ENCODE results near the gene SELENOM. TPM values are rescaled to one million over a fixed set of nuclear protein-coding genes. Genes with fewer than 3 reads are reported as not detected.

SELENOM gene
- 17.5 and 40.7 TPM in 2 replicates for total RNA-seq

DNA sequence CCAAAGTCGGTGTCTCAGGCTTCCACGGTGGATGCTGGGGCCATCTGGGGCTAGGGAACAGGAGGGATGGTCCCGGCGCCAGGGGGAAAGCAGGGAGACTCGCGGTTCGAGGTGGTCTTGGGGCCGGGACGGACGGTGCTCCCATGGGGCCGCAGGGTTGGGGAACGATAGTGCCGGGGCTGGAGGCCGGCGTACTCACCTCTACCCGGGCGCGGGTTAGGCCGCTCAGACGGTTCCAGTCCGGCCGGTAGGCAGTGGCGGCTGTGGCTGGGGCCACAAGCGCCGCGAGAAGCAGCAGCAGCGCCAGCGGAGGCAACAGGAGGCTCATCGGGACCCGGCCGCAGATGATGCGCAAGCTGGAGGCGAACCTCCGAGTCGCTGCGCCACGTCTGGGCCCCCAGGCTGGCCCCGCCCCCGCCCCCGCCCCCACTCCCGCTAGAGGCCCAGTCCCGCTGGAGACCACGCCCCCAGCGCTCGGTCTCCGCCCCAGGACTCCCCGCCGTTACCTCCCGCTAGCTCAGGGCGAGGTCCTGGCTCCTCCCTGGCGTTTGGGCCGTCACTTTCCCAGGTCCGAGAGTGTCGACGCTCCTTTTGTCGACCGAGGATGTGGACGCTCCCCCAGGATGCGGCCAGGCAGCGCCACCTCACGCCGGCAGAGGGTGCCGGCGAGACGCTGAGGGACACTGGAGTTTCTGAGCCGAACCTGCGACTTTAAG, at the start of gene SELENOM:
Gene SELENOM (minus strand): TSS at position 391 of the 716 bp plus-strand sequence. CDS start 63 bp downstream, at position 328.

GRCh38 chr22:31139866-31140716, 32.7 kb upstream of the SELENOM start, which contains the start of gene PLA2G3:
TSS of gene PLA2G3 (minus strand) at chr22:31140508. CDS start at chr22:31140354, 154 bp downstream.

GRCh38 chr22:31122532-31123291, 15.3 kb upstream of the SELENOM start, which contains the start of gene INPP5J:
TSS of gene INPP5J (plus strand) at chr22:31122966. CDS start at chr22:31123015, 49 bp downstream.

GRCh38 chr22:31080848-31081649, 26.3 kb downstream of the SELENOM start, which contains the start of gene SMTN:
TSS of gene SMTN (plus strand) at chr22:31081318. CDS start at chr22:31083259, 1,941 bp downstream.

Other genes starting within 250 kb of the SELENOM start
- gene MORC2, start 138.8 kb downstream of the SELENOM start, total RNA-seq, result 9.2 and 23.3 TPM in 2 replicates
- gene TUG1, start 138.3 kb downstream of the SELENOM start, total RNA-seq, result 21.4 and 59.2 TPM in 2 replicates
- 150 and 177 TPM in 2 replicates for gene SMTN, start 26.2 kb downstream of the SELENOM start, total RNA-seq
- 0.50 TPM in 1 of 2 replicates, not detected in the other for gene INPP5J, start 15.4 kb upstream of the SELENOM start, total RNA-seq
- gene PLA2G3, start 32.9 kb upstream of the SELENOM start, total RNA-seq, result not detected in 2 replicates
- gene RNF185, start 52.6 kb upstream of the SELENOM start, total RNA-seq, result 19.9 and 32.8 TPM in 2 replicates
- 76.1 and 100 TPM in 2 replicates for gene LIMK2, start 104.7 kb upstream of the SELENOM start, total RNA-seq
- 14.7 and 27.9 TPM in 2 replicates for gene PIK3IP1, start 184.9 kb upstream of the SELENOM start, total RNA-seq
- gene PATZ1, start 238.8 kb upstream of the SELENOM start, total RNA-seq, result 8.9 and 18.4 TPM in 2 replicates